ENCODE results near the gene BCAS1. TPM values are rescaled to one million over a fixed set of nuclear protein-coding genes. Genes with fewer than 3 reads are reported as not detected.

Gene BCAS1
- total RNA-seq, 1 donor from 2014 or later, result 2.8 TPM

GRCh38 chr20:53964501-53965253 is 105.7 kb downstream of the BCAS1 start:
- TF ChIP-seq CTCF (IDR thresholded peaks at IDR 0.05), result no peak
- no peaks in the 10 kb centered on the region for H3K9me3 ChIP-seq
- no peaks in the 10 kb centered on the region for H3K27me3 ChIP-seq (ENCODE audit: low read depth)
- H3K4me3 ChIP-seq, result no peak overlapping the region
- no peak overlapping the region for H3K27ac ChIP-seq
- intact Hi-C loops (cut with DNase I), result no loop called here
- no peaks in the 10 kb centered on the region for H3K36me3 ChIP-seq
- no peaks in the 10 kb centered on the region for H3K4me1 ChIP-seq
- ATAC-seq (no peak), DNase-seq (no peak)

DNA sequence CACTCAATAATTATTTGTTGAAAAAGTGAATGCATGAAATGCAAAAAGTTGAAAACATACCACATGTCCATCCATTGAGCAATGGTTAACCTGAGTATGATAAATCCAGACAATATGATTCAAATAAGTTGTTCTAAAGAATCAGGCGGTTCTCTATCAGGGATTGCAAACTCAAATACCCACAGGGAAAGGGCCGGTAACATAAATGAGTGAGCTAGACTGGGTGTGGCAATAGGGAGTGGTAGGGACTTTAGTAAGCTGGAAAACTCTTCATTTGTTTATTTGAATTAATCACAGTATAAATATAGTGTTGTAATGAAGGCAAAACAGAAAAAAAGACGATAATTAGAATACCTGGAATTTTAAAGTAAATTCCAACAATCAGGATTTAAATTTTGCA is 106.3 kb downstream of the BCAS1 start:
- no peak for ATAC-seq
- no peaks in the 10 kb centered on the region for H3K9me3 ChIP-seq
- no peak overlapping the region for H3K4me3 ChIP-seq
- intact Hi-C loops (cut with DNase I), result no loop called here
- H3K27ac ChIP-seq, result no peak overlapping the region
- no peaks in the 10 kb centered on the region for H3K27me3 ChIP-seq (ENCODE audit: low read depth)
- no peaks in the 10 kb centered on the region for H3K4me1 ChIP-seq
- TF ChIP-seq CTCF (IDR thresholded peaks at IDR 0.05), result no peak
- no peaks in the 10 kb centered on the region for H3K36me3 ChIP-seq
- DNase-seq, result no peak

- intact Hi-C loops (cut with DNase I), result no loop called here
- ATAC-seq, result no peak
- Histone ChIP-seq H3K27me3 (ENCODE audit: low read depth) (no peaks in the 10 kb centered on the region), H3K9me3 (no peaks in the 10 kb centered on the region), H3K4me3 (no peak overlapping the region), H3K27ac (no peak overlapping the region), H3K36me3 (no peaks in the 10 kb centered on the region), H3K4me1 (no peaks in the 10 kb centered on the region)
- TF ChIP-seq CTCF (IDR thresholded peaks at IDR 0.05), result no peak
- no peak for DNase-seq
Observed at GRCh38 chr20:53963635-53964034, 106.8 kb downstream of the BCAS1 start.

GRCh38 chr20:53962388-53962787 is 108.0 kb downstream of the BCAS1 start:
- no peaks in the 10 kb centered on the region for H3K4me1 ChIP-seq
- H3K9me3 ChIP-seq, result no peaks in the 10 kb centered on the region
- ATAC-seq (no peak), DNase-seq (no peak)
- no peaks in the 10 kb centered on the region for H3K36me3 ChIP-seq
- H3K27ac ChIP-seq, result no peak overlapping the region
- intact Hi-C loops (cut with DNase I), result no loop called here
- no peaks in the 10 kb centered on the region for H3K27me3 ChIP-seq (ENCODE audit: low read depth)
- no peak overlapping the region for H3K4me3 ChIP-seq
- TF ChIP-seq CTCF (IDR thresholded peaks at IDR 0.05), result no peak

DNA sequence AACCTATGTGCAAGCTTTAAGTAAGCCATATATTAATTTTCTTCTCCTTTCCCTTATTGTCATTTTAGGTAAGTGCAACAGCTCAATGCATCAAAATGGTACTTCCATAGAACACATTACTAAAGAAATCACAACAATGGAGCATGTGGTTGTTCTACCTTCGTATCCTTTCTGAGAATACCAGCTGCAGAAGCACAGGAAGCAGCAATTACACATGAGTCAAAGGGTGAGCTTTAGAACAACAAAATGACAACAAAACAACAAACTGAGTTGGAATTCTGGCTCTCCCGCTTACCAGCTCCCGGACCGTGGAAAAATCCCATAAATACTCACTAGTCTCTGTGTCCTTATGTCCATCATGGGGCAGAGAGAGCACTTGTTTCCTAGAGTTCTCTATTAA is 108.9 kb downstream of the BCAS1 start:
- H3K27ac ChIP-seq, result no peak overlapping the region
- H3K27me3 ChIP-seq (ENCODE audit: low read depth), result no peaks in the 10 kb centered on the region
- no peak for TF ChIP-seq CTCF (IDR thresholded peaks at IDR 0.05)
- intact Hi-C loops (cut with DNase I), result no loop called here
- ATAC-seq (no peak), DNase-seq (no peak)
- H3K36me3 ChIP-seq, result no peaks in the 10 kb centered on the region
- H3K4me1 ChIP-seq, result no peaks in the 10 kb centered on the region
- H3K4me3 ChIP-seq, result no peak overlapping the region
- H3K9me3 ChIP-seq, result no peaks in the 10 kb centered on the region
